GM19238 (cell line): ENCODE results near the gene MAP1LC3B.
A peak's percentile ranks its signal among the peaks of the same experiment; 100 is the strongest.

Experiments used
- DNase-seq: peaks from one replicate; pipeline ENCODE4 v3.0.0; 2011; ENCODE audit warnings: low spot score; ENCODE audit not compliant: insufficient read length

The MAP1LC3B gene

GRCh38 chr16:87391950-87392820, at the start of gene MAP1LC3B:
Gene MAP1LC3B (plus strand): TSS chr16:87392336. CDS start chr16:87392428, 92 bp downstream.
- DNase-seq: peak; percentile 94

GRCh38 chr16:87342504-87342903, 49.6 kb upstream of the MAP1LC3B start:
- DNase-seq: no peak

GRCh38 chr16:87342978-87343752, 49.0 kb upstream of the MAP1LC3B start:
- no peak for DNase-seq

- no peak for DNase-seq
These were observed 48.4 kb upstream of the MAP1LC3B start for GRCh38 chr16:87343753-87344050.

GRCh38 chr16:87344165-87344930, 47.8 kb upstream of the MAP1LC3B start:
- DNase-seq: no peak

DNA sequence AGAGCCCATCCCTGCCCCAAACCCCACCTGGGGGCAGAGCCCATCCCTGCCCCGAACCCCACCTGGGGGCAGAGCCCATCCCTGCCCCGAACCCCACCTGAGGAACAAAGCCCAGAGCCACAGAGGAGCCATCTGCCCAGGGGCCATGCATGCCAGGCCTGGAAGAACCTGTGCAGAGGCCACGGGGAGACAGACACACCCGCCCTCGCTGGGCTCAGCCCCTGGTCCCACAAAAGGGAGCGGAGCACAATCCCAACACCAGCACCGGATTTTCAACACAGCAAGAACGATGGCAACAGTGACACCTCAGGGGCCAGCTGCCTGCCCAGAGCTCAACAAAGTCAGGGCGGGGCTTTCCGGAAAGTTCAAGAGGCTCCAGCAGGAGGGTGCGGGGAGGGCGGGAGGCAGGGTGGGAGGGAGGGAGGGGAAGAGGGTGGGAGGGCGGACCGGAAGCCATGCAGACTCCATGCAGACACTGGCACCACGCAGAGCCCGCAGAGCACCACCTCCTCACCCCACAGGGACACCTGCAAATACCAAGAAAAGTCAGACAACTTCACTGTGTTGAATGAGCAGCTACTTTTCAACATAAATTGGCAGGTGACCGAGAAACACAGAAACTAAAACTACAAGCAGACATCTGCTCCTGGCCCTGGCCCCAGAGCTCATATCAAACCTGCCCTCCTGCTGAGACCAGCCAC, 47.1 kb upstream of the MAP1LC3B start:
- DNase-seq: peak; percentile 33

DNA sequence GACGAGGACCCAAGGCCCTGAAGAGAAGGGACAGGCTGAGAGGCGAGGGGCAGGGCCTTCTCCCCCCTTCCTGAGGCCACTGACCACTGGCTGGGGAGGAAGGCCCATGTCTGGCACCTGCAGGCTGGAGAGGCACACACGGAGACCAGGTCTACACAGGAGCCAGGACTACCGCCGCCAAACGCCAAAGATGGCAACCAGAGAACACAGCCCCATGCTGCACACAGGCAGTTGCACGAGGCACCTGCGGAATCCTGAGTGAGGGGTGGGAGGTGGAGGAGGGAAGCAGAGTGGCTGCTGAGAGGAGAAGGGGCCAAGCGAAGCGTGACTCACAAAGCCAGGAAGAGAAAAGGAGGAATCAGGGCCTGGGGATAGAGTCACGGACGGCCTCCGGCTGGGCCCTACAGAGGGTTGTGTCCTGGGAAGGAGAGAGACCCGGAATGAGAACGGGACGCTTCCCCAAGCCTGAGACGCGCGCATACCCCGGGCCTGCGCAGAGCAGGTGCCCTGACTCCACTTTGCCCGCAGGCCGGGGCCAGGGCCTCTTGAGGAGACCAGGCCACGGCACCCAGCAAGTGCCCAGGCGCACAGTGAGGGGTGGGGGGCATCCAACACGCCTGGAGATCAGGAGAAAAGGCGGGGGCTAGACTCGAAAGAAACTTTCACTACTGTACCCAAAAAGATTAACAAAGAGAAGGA, 46.3 kb upstream of the MAP1LC3B start:
- DNase-seq: no peak

GRCh38 chr16:87346517-87347060, 45.5 kb upstream of the MAP1LC3B start:
- DNase-seq: no peak

GRCh38 chr16:87347932-87348615, 44.1 kb upstream of the MAP1LC3B start:
- no peak for DNase-seq

DNA sequence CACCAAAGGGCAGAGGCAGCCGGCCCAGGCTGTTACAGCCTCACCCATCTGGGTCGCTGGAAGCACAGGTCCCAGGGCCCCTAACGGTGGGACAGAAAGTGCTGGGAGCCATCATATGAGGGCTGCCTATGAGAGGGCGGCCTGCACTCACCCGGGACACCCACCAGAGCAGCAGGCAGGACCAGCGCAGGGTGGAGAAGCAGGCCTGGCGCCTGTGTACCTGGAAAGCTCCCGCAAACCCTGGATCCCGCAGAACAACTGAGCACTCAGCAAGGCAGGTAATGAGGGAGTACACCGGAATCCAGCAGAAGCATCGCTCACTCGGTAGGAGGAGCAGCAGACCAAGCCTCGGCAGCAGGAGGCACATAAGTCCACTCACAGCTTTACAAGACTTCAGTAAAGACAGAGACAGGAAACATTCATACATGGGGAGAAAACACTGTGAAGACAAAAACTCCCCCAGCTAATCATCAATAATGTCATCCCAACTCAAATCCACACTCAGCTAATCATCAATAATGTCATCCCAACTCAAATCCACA, 43.4 kb upstream of the MAP1LC3B start:
- no peak for DNase-seq

DNA sequence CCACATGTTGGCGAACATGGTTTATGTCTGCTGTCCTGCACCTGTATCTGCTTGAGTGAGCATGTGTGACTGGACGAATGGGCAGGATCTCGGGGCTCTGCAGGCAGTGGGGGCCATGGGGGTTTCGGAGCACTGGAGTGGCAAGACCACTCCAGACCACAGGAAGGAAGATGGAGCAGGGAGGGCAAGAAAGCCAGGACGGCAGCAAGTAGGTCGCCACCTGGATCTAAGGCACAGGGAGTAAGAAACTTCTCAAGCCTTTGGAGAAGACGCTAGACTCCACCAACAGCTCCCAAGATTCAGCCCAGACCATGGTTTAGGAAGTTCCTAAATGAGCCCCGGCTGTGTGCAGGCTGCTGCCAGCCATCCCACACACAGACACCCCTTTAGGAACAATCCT, 42.1 kb upstream of the MAP1LC3B start:
- DNase-seq: no peak

DNA sequence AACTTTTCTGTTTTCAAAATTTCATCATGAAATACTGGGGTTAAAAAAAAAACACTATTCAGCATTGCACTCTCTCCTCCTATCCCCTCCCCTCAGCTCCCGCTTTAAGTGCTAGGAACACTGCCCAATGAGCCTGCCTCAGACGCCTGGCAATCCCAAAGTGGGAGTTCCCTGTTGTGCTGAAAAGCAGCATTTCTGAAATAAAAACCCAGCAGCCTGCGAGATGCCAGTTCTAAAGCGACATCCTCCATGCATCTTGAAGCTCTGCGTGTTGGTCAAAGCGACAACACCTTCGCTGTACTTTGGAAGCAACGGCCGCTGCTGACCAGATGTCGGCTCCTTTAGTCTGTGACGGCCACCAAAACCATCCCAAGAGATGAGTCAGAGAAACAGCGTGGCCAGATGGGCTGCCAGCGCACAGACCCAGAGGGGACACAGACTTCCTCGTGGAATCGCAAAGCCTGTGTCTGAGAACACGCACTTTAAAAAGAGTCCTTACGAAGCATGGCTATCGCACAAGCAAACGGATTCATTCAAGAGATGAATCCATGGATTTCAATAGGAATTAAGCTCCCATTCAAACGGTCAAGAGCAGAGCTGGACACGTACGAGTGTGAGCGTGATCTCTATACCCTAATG, 41.3 kb upstream of the MAP1LC3B start:
- no peak for DNase-seq

- DNase-seq: no peak
These were observed 40.8 kb upstream of the MAP1LC3B start for GRCh38 chr16:87351320-87351698.

- no peak for DNase-seq
These were observed 39.3 kb upstream of the MAP1LC3B start for GRCh38 chr16:87352818-87353217.

DNA sequence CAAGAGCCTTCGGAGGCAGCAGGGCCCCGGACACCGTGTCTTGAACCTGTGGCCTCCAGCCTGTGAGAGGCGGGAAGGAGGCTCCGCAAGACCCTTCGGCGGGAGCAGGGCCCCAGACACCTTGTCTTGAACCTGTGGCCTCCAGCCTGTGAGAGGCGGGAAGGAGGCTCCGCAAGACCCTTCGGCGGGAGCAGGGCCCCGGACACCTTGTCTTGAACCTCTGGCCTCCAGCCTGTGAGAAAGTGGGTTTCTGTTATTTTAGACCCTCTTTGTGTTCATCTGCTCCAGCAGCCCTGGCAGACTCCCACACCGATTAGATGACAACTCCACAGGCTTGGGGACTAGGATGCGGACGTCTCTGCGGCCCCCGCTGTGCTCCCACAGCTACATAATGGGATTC, 38.5 kb upstream of the MAP1LC3B start:
- DNase-seq: no peak

GRCh38 chr16:87356491-87356853, 35.7 kb upstream of the MAP1LC3B start:
- DNase-seq: no peak

GRCh38 chr16:87358250-87358649, 33.9 kb upstream of the MAP1LC3B start:
- no peak for DNase-seq

DNA sequence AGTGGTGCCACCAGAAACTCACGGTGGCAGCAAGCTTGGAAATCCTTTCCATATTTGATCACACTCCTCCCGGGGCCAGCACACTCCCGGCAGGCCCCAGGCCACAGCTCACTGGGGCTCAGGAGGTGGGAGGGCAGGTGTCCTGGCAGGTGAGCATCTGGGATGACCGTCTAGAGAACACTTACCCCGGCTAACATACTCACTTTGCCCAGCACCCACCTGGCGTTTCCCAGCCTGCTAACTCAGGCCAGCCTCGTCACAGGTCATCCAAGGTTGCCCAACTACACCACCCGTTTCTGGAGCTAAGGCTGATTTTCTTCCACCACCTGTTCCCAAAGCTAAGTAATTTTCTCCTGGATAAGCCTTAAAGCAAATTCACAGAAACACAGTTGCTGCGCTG, 33.4 kb upstream of the MAP1LC3B start:
- no peak for DNase-seq

DNA sequence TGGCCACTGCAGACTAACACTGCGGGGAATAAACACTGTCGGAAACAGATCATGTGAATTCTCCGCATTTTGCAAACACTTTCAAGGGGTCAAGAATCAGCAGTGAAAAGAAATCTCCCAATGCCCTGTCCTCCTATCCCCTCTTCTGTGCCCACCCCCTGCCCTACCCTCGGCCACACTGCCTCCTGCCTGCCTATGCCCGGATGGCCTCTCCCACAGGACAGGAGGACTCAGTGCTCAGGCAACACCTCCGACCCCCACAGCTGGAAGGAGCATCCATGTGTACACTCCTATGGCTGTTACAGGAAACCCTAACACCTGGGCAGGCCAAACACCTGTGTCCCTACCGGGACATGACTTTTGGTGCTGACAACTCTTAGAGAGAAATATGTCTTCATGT, 33.0 kb upstream of the MAP1LC3B start:
- DNase-seq: no peak
